GM18502 (cell line): ENCODE results near the gene VPS72.

ENCODE experiments used
- ATAC-seq: cut with Tn5 transposase; IDR thresholded peaks from one replicate; pipeline ENCODE4 v1.9.1; 2021; ENCODE audit warnings: mild to moderate bottlenecking; ENCODE audit not compliant: unreplicated experiment, poor library complexity

Gene VPS72

DNA sequence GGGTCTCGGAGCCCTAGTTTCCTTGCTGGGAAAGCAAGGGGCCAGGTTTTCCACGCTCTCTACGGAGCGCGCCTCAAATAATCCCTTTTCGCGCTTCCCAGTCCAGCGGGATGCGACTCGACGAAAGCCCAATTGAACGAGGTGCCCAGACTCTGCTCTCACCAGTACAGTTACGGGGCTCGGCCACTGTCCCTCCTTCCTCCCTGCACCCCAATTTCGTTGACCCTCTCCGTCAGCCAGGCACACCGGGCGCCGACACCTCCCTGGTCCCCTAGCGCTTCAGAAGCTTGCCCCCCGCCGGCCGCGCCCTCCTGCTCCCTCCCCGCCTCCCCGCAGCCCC, 44.0 kb downstream of the VPS72 start:
- ATAC-seq, result no peak

DNA sequence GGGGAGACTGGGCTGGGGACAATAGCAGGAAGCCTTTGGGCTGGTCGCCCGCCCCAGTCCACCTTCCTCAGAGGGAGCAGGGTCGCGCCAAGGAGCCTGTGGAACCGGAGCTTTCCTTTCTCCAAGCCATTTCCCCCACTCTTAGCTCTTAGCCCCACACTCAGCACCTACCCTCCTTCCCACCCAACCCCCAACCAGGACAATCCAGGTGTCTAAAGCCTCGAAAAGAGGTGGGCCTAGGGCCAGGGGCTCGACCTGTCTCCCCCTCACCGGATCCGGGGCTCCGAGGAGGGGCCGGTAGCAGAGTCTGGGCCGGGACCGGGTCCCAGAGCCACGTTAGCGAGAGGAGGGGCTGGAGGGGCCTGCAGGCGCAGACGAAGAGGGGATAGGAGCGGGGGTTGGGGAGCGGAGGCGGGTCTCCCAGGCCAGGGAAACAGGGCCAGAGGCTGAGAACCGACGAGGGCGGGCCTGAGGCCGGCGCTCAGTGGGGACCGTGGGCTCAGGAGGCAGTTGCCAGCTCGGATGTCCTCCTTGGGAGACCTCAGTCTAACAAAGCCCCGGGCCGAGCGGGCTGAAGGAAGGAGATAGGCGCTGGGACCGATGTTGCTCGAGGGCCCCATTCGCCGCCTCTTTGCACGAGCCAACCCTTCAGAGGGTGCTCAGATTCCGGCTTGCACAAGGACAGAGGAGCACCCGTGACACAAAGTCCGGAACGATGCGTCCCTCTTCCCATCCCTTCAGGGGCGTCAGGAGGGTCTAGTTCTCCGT, 44.5 kb downstream of the VPS72 start:
- ATAC-seq, result no peak

DNA sequence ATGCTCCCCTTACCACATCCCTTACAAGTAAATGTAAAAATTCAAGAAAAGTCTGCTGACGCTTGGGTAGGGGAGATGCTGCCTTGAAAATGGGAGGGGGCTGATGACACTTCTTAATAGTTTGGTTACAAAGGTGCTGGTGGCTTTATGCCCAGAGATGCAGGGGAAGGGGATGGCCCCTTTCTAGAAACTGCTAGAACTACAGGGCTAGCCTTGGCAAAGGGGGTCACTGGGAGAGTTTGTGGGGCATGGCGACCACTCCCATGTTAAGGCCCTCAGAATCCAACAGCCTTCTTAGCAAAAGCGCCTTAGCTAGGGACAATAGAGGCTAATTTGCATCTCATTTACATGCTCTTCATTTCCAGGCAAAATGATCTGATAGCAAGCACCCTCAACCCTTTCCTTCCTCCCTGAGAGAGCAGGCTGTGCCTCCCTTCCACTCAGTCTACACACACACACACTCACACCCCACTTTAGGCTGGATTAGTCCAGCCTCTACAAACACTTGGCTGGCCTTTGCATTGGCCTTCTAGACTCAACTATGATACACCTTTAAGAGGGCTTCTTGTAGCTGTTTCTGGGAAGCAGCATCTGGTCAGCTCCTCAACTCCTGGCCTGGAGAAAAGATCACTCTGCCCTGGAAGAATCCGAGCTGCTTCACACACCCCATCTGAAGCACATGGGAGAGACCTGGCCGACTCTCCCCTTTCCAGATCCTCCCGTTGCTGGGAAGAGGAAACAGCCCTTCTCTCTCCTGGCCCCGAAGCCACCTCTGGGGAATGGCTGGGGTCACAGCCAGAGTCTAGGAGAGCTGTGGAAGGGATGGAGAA, 45.3 kb downstream of the VPS72 start:
- no peak for ATAC-seq

DNA sequence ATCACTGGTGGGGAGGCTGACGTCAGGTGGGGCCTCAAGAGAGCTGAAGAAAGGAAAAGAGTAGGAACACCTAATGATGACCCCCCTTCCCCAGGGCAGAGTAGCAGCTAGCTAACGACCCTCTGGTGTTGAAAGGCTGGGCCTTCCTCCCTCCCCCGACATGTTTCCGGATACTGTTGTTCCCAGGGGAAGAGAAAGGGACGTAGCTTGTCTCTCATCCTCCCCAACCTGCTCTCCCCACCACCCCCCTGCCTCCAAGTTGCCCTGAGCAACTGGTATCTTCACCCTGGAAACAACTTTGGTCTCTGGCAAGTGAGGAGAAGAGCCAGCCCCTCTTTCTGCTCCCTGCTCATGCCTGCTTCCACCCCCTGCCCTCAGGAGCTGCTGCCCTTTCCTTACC, 46.0 kb downstream of the VPS72 start:
- no peak for ATAC-seq

DNA sequence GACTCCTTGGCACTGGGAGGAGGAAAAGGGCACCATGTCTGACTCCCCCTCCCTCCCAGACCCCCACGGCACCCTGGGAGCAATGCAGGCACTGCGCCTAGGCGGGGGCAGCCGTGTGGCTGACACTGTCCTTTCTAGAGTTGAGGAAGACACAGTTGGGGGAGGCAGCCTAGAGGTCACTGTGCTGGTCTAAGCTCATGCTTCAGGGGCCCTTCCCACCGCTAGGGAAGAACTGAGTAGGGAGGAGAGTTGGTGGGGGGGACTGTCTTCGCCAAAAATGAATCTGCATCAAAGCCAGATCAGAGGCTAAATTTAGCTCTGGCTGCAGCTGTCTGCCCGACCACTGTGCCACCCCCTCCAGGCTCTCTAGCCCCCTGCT, 47.0 kb downstream of the VPS72 start:
- ATAC-seq, result no peak

DNA sequence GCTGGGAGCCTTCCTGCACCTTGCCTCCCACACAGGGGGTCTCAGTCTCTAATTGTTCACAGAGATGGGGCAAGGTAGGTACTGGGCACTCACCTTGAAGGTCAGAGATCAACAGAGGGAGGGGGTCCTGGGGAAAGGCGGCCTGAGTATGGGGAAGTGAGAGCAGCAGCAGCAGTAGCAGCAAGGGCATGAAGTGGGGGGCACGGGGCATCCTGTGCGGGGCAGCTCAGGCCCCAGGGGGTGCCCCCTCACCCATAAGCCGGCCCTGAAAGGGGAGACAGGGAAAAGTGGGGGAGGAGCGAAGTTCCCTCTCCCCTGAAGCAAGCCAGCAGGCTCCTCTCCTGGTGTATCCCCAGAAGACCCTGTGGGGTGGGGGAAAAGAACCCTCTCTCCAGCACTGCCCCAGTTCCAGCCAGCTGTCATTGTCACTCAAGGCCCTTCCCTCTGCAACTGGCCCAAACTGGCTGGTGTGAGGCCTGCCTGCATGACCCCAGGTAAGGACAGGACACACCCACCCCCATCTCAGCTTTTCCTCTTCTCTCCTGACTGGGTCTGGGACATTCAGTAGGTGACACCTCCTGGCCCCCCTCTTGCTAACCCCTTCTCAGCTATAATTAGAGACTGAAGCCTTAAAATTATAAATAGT, 47.5 kb downstream of the VPS72 start:
- ATAC-seq, result no peak

DNA sequence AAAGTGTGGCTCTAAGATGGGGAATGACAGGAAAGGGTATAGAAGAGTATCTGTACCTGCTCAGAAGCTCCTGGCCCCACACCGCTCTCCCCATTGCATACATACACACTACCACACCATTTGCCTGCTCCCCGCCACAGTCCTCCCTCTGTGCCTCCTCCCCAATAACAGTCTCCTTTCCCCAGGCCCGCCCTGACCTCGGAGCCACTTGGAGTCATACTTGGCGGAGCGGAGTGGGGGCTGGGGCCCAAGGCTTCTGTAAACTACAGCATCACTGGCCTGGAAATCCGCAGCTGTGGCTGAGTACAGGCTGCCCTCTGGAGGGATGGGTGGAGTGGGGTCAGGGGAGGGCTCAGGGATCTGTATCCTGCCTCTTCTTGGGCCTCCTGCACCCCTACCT, 52.2 kb downstream of the VPS72 start:
- no peak for ATAC-seq

DNA sequence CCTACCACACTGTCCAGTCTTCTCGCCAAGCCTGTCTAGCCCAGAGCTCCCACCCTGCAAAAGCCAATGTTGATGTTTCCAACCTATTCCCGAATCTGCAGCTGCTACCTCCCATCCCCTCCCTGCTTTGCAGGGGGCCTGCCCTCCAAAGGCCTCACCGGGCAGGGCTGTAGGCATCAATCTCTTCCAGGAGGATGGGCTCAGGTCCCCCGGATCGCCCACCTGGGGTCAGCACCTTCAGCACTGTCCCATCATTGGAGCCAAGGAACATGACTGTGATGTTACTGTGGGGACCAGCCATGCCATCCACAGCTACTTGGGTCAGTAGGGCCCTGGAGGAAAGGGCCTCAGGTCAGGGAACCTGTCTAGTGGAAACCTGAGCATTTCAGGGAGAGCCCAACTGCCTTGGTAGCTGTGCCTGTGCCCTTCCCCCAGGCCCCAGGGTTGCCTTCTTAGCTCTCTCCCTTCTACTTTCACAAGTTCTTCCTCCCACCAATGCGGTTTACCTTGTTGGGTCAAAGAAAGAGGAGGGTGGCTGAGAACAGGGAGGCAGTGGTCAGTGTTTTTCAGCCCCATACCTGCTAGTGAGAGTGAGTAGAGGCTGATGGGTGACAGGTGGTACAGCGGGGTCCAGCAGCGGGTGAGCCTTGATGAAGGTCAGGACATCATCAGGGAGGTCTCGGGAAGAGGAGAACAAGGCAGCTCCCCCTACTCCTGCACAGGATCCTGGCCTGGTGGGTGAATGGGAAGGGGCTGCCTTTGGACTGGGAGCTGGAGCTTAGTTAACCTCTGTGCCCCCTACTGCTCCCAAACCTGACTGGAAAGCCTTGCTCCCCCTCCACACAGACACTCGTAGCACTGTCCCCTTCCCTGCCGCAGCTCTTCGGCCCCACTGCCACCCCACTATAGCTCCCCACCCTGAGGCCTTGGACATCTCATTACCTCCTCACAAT, 54.3 kb downstream of the VPS72 start:
- no peak for ATAC-seq

DNA sequence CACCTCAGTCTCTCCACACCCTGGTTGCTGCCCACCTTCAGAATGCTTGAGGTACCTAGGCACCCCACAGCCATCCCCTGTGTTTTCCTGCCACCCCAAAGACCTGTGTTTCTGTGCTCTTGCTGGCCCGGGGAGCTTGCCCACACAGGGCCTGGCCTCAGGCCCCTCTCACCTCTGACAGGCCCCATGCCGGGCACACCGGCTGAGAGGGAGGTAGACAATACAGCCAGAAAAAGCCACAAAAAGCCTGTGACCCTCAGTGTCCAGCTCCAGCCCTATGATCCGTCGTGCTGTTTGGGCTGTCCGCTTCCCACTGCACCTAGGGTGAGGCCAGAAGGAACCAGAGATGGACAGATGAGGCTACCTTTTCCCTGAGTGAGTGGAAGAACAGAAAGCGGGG, 55.0 kb downstream of the VPS72 start:
- ATAC-seq, result no peak

DNA sequence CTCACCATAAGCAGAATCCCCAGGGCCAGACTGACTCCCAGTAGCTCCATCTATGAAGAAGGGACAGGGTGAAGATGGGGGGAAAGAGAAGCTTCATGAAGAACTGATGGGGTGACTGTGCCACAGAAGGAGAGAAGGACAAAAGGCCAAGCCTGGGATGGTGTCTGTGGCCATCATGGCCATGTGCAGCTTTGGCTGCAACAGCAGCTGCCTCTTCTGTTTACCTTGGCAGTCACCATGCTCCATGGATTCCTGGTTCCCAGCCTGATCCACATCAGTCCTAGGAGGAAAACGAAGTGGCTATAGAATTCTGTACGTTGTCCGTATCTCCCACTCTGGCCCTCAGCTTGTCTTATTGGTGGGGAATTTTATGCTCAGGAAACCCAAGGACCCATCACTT, 55.6 kb downstream of the VPS72 start:
- no peak for ATAC-seq

DNA sequence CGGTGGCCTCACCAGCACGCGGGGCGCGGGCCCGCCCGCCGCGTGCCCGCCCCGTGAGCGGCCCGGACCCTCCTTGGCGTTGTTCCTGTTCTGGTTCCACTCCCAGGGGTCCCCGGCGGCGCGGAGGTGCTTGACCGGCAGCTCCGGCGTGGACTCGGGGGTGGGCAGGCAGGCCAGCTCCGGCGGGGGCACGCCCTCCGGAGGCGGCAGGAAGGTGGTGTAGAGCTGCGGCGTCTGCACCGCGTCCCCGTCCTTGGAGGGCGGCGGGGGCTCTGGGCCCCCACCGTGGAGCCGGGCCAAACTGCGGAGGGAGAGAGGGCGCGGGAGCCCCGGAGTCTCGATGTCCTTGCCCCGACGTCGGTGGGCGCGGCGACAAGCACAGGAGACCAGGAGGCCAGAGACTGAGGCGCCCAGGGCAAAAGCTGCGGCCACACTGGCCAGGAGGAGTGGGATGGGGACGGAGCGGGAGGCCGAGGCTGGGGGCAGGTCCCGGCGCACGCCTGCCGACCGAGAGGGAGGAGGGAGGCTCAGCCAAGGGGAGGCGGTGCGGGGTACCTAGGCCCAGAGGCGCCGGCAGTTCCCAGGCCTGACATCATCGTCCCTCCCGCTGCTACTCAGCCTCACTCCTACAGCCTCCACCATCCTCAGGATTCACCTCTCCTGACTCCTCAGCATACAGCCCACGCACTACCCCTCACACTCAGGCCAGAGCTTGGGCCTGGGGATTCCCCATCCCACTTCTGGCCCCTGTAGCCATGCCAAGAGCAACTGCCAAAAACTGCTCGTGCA, 56.8 kb downstream of the VPS72 start:
- ATAC-seq, result no peak

DNA sequence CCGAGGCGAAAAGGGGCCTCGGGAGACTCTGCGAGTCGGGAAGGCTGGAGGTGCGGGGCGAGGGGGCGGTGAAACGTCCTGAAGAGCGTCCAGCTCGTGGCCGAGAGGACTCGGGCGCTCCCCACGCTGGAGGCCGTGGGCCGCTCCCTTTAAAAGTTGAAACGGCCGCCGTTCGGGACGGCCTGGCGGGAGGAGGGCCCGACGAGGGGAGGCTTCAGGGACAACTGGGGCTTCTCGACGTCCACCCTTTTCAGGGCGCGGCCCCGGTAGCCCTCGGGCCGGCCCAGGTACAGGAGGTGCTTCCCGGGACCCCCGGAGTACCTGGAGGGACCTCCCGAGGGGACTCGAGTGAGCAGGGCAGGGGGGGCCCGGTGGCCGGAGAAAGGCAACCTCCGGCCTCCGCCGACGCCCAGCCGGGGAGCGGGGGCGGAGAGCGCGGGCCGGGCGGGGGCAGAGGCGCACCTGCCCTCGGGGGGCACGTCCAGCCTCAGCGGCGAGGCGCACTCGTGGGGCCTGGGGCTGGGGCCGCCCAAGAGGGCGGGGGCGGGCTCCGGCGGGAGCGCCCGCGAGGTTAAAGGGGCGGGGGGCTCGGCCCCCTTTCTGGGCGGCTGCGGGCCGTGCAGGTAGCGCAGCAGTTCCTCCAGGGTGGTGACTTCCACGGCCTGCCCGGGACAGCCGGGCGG, 57.5 kb downstream of the VPS72 start:
- no peak for ATAC-seq

DNA sequence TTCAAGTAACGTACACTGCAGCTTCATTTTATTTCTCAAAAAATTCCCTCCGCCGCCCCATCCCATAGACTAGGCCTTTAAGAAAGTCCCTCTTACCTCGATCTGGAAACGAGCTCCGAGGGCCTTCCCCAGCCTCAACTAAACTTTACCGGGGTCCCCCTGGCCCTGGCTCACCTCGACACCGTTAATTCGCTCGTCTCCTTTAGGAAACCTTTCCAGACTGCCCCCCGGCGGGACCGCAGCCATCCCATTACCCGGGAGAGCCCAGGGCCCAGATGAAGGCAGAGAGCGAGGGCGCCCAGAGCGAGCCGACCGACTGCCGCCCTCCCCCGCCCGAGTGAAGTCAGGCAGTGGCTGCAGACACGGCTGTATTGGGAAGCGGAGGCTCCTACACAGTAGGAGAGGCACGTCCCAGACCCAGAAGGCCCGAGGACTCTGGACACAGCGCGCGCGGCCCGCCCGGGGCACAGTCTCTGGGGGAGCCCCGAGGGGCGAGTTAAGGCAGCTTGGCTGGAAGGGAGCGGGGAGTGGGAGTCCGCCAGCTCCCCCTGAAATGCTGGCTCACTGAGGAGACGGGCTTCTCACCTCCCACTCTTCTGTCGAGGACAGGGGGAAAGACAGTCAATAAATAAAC, 58.2 kb downstream of the VPS72 start:
- ATAC-seq, result no peak

DNA sequence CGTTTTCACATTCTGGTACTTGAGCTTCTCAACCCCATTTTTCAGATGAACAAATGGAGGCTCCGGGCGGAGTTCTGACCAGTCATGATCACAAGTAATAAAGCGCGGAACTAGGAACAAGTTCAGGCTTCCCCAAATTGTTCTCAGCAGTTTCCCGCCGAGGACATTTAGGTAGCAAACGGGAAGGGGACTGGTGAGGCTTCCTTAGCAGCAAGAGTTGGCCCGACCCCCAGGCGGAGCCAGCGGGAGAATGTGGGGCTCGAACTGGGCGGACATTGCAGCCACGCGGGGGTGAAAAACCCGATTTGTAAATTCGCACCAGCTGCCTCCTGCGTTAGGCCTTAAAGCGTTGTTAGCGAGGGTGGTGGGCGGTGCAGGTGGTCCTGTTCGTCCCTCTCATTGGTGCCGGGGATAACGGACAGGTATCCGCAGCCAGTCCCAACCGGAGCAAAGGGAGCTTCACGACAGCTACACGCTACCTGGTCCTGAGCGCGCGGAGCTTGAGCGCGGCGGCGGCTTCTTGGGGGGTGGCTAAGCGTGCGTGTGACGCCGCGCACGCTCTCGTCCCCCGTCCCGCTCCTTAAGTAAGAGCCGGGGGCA, 58.9 kb downstream of the VPS72 start:
- no peak for ATAC-seq

DNA sequence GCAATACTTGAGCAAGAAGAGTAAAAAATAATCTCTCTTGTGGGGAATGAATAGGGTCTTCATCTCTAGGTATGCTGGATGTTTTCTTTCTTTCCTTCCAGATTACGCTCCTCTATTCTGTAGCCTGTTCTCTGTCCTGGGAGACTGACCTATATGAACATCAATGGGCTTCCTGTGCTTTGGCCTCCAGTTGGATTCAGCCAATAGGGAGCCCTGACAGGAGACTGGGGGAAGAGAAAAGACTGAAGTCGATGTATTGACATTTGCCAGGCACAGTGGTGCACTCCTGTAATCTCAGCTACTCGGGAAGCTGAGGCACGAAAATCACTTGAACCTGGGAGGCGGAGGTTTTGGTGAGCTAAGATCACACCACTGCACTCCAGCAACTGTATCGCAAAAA, 61.2 kb downstream of the VPS72 start:
- no peak for ATAC-seq
